SKM-1 treated with dmso at 0.1 percent for 144 hours (cell line): ENCODE results near the gene ABCB11.
A peak's percentile ranks its signal among the peaks of the same experiment; 100 is the strongest.
"Not testable (repeated sequence)": the region's sequence is repeated elsewhere in the genome, so short reads cannot be mapped to it uniquely, and the experiment has no call there.

Experiments used
- DNase-seq: peaks from one replicate; lab custom pipeline; 2025; ENCODE audit not compliant: unreplicated experiment; lab: John Stamatoyannopoulos, UW

ABCB11 gene

GRCh38 chr2:169031202-169031601 lies at the start of gene ABCB11:
TSS of gene ABCB11 (minus strand) at chr2:169031324. CDS start at chr2:169018125, 13,199 bp downstream.
- no peak for DNase-seq

GRCh38 chr2:169080250-169081069 lies 49.3 kb upstream of the ABCB11 start:
- DNase-seq: peak; percentile 48

GRCh38 chr2:169077674-169078240 lies 46.6 kb upstream of the ABCB11 start:
- DNase-seq: no peak

- DNase-seq: no peak
Measured at GRCh38 chr2:169073963-169074751, 43.0 kb upstream of the ABCB11 start.

- peak; percentile 35 for DNase-seq
Measured at GRCh38 chr2:169073211-169073962, 42.3 kb upstream of the ABCB11 start.

- DNase-seq: peak; percentile 92
Measured at GRCh38 chr2:169072163-169072925, 41.2 kb upstream of the ABCB11 start.

- no peak for DNase-seq
Measured at GRCh38 chr2:169071455-169071854, 40.3 kb upstream of the ABCB11 start.

GRCh38 chr2:169069833-169070232 lies 38.7 kb upstream of the ABCB11 start:
- DNase-seq: no peak

- peak; percentile 84 for DNase-seq
Measured at GRCh38 chr2:169069341-169069740, 38.2 kb upstream of the ABCB11 start, which contains the start of gene DHRS9. TSS of gene DHRS9 (plus strand) at chr2:169069563. CDS start at chr2:169081582, 12,019 bp downstream.

- peak; percentile 59 for DNase-seq
Measured at GRCh38 chr2:169066897-169067296, 35.8 kb upstream of the ABCB11 start.

- DNase-seq: no peak
Measured at GRCh38 chr2:169065864-169066517, 34.9 kb upstream of the ABCB11 start.

- no peak for DNase-seq
Measured at GRCh38 chr2:169065422-169065821, 34.3 kb upstream of the ABCB11 start.

GRCh38 chr2:169064199-169064598 lies 33.1 kb upstream of the ABCB11 start:
- DNase-seq: not testable (repeated sequence)

- DNase-seq: not testable (repeated sequence)
Measured at GRCh38 chr2:169054575-169054974, 23.5 kb upstream of the ABCB11 start.

- DNase-seq: no peak
Measured at GRCh38 chr2:169050476-169051240, 19.5 kb upstream of the ABCB11 start.

GRCh38 chr2:169049142-169049541 lies 18.0 kb upstream of the ABCB11 start:
- no peak for DNase-seq

GRCh38 chr2:169047256-169048250 lies 16.4 kb upstream of the ABCB11 start:
- DNase-seq: no peak
